G401 (cell line): ENCODE results near the gene SLC26A6. TPM values are rescaled to one million over a fixed set of nuclear protein-coding genes. Genes with fewer than 3 reads are reported as not detected.
A peak's percentile ranks its signal among the peaks of the same experiment; 100 is the strongest.

Source experiments
- DNase-seq: peaks from one replicate; pipeline ENCODE4 v3.0.0-alpha.2; 2015; ENCODE audit warnings: low spot score
- in situ Hi-C: cut with HindIII; loops from 2 replicates; pipeline ENCODE4 v1.10.0; 2016; ENCODE audit warnings: low sequenced_read_pairs, mixed read lengths
- total RNA-seq: library from RNA; depleted of rRNA; stranded (reverse); fragments of >200 nt; shearing (Covaris generic); gene quantifications from 2 replicates; pipeline ENCODE4 v1.2.3, GENCODE V29; 2014; rRNA removed

SLC26A6 gene
- total RNA-seq = 40.2 and 51.0 TPM in 2 replicates

GRCh38 chr3:48635222-48636021 is at the start of gene SLC26A6:
SLC26A6 (minus strand) TSS chr3:48635461; CDS start chr3:48635393, 68 bp downstream.
- in situ Hi-C loops = no loop called here

GRCh38 chr3:48684480-48685143 is 49.4 kb upstream of the SLC26A6 start:
- in situ Hi-C loops = no loop called here
- DNase-seq = peak; percentile 33

More at GRCh38 chr3:48635222-48636021, at the start of gene SLC26A6:
- peak; percentile 95 for DNase-seq

GRCh38 chr3:48684054-48684349 is 48.7 kb upstream of the SLC26A6 start:
- in situ Hi-C loops = no loop called here
- no peak for DNase-seq

- no peak for DNase-seq
- in situ Hi-C loops = no loop called here
These were observed 47.5 kb upstream of the SLC26A6 start for GRCh38 chr3:48682786-48683185.

GRCh38 chr3:48681974-48682610 is 46.8 kb upstream of the SLC26A6 start:
- in situ Hi-C loops = no loop called here
- no peak for DNase-seq

- in situ Hi-C loops = no loop called here
- no peak for DNase-seq
These were observed 46.2 kb upstream of the SLC26A6 start for GRCh38 chr3:48681541-48681880.

GRCh38 chr3:48680811-48681540 is 45.7 kb upstream of the SLC26A6 start:
- in situ Hi-C loops = no loop called here
- DNase-seq = no peak

GRCh38 chr3:48679411-48680391 is 44.4 kb upstream of the SLC26A6 start:
- in situ Hi-C loops = no loop called here
- DNase-seq = no peak

GRCh38 chr3:48678566-48679380 is 43.5 kb upstream of the SLC26A6 start:
- in situ Hi-C loops = no loop called here
- no peak for DNase-seq

- in situ Hi-C loops = no loop called here
- DNase-seq = no peak
These were observed 42.8 kb upstream of the SLC26A6 start for GRCh38 chr3:48678056-48678455.

- no peak for DNase-seq
- in situ Hi-C loops = no loop called here
These were observed 39.2 kb upstream of the SLC26A6 start for GRCh38 chr3:48674505-48674904.

- in situ Hi-C loops = no loop called here
- no peak for DNase-seq
These were observed 37.3 kb upstream of the SLC26A6 start for GRCh38 chr3:48672522-48672921.

- no peak for DNase-seq
- in situ Hi-C loops = no loop called here
These were observed 29.7 kb upstream of the SLC26A6 start for GRCh38 chr3:48664929-48665328.

- in situ Hi-C loops = no loop called here
- no peak for DNase-seq
These were observed 29.0 kb upstream of the SLC26A6 start for GRCh38 chr3:48664313-48664644.

- peak; percentile 99 for DNase-seq
- in situ Hi-C loops = no loop called here
These were observed 28.4 kb upstream of the SLC26A6 start for GRCh38 chr3:48663489-48664312.

GRCh38 chr3:48662753-48663488 is 27.7 kb upstream of the SLC26A6 start, which contains the start of gene CELSR3:
CELSR3 (minus strand) TSS chr3:48662886; CDS start chr3:48662634, 252 bp downstream.
- in situ Hi-C loops = no loop called here
- peak; percentile 89 for DNase-seq
